ENCODE data around the gene CAMKMT. TPM values are rescaled to one million over a fixed set of nuclear protein-coding genes. Genes with fewer than 3 reads are reported as not detected.

The CAMKMT gene
- total RNA-seq, result 10 to 100 TPM in 3 of 4 donors, 1 to 10 TPM in 1; 4.5 to 57.9 (median 15.4) TPM

GRCh38 chr2:44361330-44362206, at the start of gene CAMKMT, which contains the start of gene PREPL:
CAMKMT (plus strand) TSS chr2:44361947.
PREPL (minus strand) TSS chr2:44361494; CDS start chr2:44346342, 15,152 bp downstream.
- TF ChIP-seq, protein P1, sequence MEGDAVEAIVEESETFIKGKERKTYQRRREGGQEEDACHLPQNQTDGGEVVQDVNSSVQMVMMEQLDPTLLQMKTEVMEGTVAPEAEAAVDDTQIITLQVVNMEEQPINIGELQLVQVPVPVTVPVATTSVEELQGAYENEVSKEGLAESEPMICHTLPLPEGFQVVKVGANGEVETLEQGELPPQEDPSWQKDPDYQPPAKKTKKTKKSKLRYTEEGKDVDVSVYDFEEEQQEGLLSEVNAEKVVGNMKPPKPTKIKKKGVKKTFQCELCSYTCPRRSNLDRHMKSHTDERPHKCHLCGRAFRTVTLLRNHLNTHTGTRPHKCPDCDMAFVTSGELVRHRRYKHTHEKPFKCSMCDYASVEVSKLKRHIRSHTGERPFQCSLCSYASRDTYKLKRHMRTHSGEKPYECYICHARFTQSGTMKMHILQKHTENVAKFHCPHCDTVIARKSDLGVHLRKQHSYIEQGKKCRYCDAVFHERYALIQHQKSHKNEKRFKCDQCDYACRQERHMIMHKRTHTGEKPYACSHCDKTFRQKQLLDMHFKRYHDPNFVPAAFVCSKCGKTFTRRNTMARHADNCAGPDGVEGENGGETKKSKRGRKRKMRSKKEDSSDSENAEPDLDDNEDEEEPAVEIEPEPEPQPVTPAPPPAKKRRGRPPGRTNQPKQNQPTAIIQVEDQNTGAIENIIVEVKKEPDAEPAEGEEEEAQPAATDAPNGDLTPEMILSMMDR (IDR thresholded peaks at IDR 0.05), result peak in 2 of 5 experiments; percentile 12 to 24
- TF ChIP-seq EP300 (IDR thresholded peaks at IDR 0.05; ENCODE audit: low read depth) (no peak), POLR2AphosphoS5 (IDR thresholded peaks at IDR 0.05) (peak; percentile 75 to 90 (median 87)), POLR2A (IDR thresholded peaks at IDR 0.05) (peak; percentile 75)
- Histone ChIP-seq H3K27me3 (no peaks in the 10 kb centered on the region), H3K36me3 (no peaks in the 10 kb centered on the region), H3K9me3 (no peaks in the 10 kb centered on the region), H3K4me1 (peaks cover 10 to 33% (median 17%) of the 10 kb centered on the region in 4 donors), H3K27ac (peak within 1 kb of the TSS; percentile 89 to 95 (median 94)), H3K4me3 (peak within 1 kb of the TSS; percentile 76 to 94 (median 85))
- peak; percentile 99 for DNase-seq
- in situ Hi-C loops (cut with MboI; ENCODE audit: low pct_ligation_motif_present in 1 of 4, low pct_unique_long_range_greater_than_20kb in 1 of 4, low sequenced_read_pairs in 3 of 4) (no loop called here), intact Hi-C loops (cut with DNase I; ENCODE audit: low total_unique reads) (no loop called here)
- WGBS, 2 donors (ENCODE audit: low coverage in 1 of 2), result 0% methylated on average over 3 to 57 of the region's 57 CpGs

DNA sequence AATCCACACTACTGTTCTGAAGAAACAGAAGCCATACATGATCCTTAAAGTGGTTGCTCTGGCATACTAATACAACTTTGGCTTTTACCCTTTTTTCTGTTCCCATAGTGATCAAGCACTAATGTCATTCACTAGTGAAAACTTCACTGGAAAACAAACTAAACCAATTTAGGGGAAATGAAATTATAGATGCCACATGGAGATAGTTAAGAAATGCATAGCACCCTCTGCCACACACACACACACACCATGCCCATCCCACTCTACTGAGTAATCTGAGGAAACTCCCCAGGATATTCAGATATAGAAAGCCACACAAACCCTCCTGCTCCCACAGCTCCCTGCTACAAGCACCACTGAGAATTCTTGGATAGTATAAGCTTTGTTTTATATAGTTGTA, 47.4 kb upstream of the CAMKMT start:
- Histone ChIP-seq H3K9me3 (peaks cover 20 to 23% of the 10 kb centered on the region in 2 donors), H3K4me1 (no peaks in the 10 kb centered on the region), H3K27me3 (no peaks in the 10 kb centered on the region), H3K36me3 (peaks cover 0 to 76% (median 35%) of the 10 kb centered on the region in 4 donors), H3K4me3 (no peak overlapping the region), H3K27ac (no peak overlapping the region)
- in situ Hi-C loops (cut with MboI; ENCODE audit: low pct_ligation_motif_present in 1 of 4, low pct_unique_long_range_greater_than_20kb in 1 of 4, low sequenced_read_pairs in 3 of 4), result no loop called here
- intact Hi-C loops (cut with DNase I; ENCODE audit: low total_unique reads), result no loop called here
- TF ChIP-seq, protein P1 (IDR thresholded peaks at IDR 0.05), result no peak
- no peak for TF ChIP-seq POLR2A (IDR thresholded peaks at IDR 0.05)
- TF ChIP-seq EP300 (IDR thresholded peaks at IDR 0.05; ENCODE audit: low read depth), result no peak
- TF ChIP-seq POLR2AphosphoS5 (IDR thresholded peaks at IDR 0.05), result no peak
- no peak for DNase-seq

DNA sequence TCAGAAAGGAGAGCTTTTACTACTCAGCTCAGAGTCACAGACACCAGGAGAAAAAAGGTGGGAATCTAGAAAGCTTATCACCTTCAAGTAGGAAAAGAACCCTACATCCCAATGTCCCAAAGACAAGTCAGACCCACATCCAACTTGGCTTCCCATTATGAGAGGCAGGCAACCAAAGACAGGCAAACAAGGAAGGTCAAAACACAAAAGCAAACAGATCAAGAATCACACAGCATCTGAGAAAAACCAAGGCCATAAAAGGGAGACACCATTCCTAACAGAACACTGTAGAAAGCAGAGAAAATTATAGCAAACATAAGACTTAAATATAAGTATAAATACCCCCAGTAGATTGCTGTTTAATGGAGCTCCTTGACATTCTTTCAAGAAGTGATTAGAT, 45.8 kb upstream of the CAMKMT start:
- Histone ChIP-seq H3K9me3 (peaks cover 5 to 8% of the 10 kb centered on the region in 2 donors), H3K36me3 (peaks cover 0 to 77% (median 32%) of the 10 kb centered on the region in 4 donors), H3K4me3 (no peak overlapping the region), H3K27me3 (no peaks in the 10 kb centered on the region), H3K4me1 (no peaks in the 10 kb centered on the region), H3K27ac (no peak overlapping the region)
- no peak for DNase-seq
- no peak for TF ChIP-seq POLR2A (IDR thresholded peaks at IDR 0.05)
- intact Hi-C loops (cut with DNase I; ENCODE audit: low total_unique reads) (no loop called here), in situ Hi-C loops (cut with MboI; ENCODE audit: low pct_ligation_motif_present in 1 of 4, low pct_unique_long_range_greater_than_20kb in 1 of 4, low sequenced_read_pairs in 3 of 4) (no loop called here)

DNA sequence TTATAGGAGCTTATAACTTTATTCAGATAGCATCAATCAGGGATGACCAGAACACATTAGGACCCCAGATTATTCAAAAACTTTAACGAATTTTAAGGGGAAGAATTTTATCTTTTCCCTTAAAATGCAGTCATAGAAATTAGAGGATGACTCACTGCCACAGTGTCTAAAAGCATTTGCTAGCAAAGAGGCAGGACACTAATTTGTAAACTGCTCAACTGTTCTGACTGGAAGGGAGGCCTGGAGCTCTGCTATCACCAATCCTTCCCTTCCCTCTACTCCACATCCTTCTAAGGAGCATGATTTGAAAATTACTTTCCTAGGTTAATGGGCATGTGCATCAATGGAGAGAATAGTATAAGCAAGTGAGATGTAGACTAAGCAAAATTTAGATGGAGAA, 40.9 kb upstream of the CAMKMT start:
- in situ Hi-C loops (cut with MboI; ENCODE audit: low pct_ligation_motif_present in 1 of 4, low pct_unique_long_range_greater_than_20kb in 1 of 4, low sequenced_read_pairs in 3 of 4), result no loop called here
- no peaks in the 10 kb centered on the region for H3K27me3 ChIP-seq

More for the DNA sequence above, 40.9 kb upstream of the CAMKMT start:
- DNase-seq, result no peak
- H3K27ac ChIP-seq, result no peak overlapping the region
- H3K9me3 ChIP-seq, result no peaks in the 10 kb centered on the region
- no peak overlapping the region for H3K4me3 ChIP-seq
- H3K36me3 ChIP-seq, result peaks cover 0 to 79% (median 28%) of the 10 kb centered on the region in 4 donors
- TF ChIP-seq, protein P1 (IDR thresholded peaks at IDR 0.05), result no peak
- TF ChIP-seq EP300 (IDR thresholded peaks at IDR 0.05; ENCODE audit: low read depth), result no peak
- TF ChIP-seq POLR2AphosphoS5 (IDR thresholded peaks at IDR 0.05), result no peak
- TF ChIP-seq POLR2A (IDR thresholded peaks at IDR 0.05), result no peak
- intact Hi-C loops (cut with DNase I; ENCODE audit: low total_unique reads), result no loop called here
- H3K4me1 ChIP-seq, result no peaks in the 10 kb centered on the region
- WGBS, 2 donors (ENCODE audit: low coverage in 1 of 2), result 76 to 82% methylated on average over 1 of the region's 1 CpG

Measured in transverse colon (tissue), 4 donors.